ENCODE data around the gene ACOT8.
"Not testable (repeated sequence)": the region's sequence is repeated elsewhere in the genome, so short reads cannot be mapped to it uniquely, and the experiment has no call there.

Gene ACOT8

GRCh38 chr20:45850926-45851325 lies 6.3 kb downstream of the ACOT8 start:
- DNase-seq: no peak

GRCh38 chr20:45850238-45850637 lies 7.0 kb downstream of the ACOT8 start:
- no peak for DNase-seq

- DNase-seq: no peak
Measured at GRCh38 chr20:45848969-45849582, 8.1 kb downstream of the ACOT8 start.

GRCh38 chr20:45848421-45848820 lies 8.8 kb downstream of the ACOT8 start:
- no peak for DNase-seq

- no peak for DNase-seq
Measured at GRCh38 chr20:45845452-45845851, 11.7 kb downstream of the ACOT8 start.

GRCh38 chr20:45843506-45843905 lies 13.7 kb downstream of the ACOT8 start:
- no peak for DNase-seq

- DNase-seq: no peak
Measured at GRCh38 chr20:45842169-45842812, 14.9 kb downstream of the ACOT8 start.

- no peak for DNase-seq
Measured at GRCh38 chr20:45841407-45842129, 15.6 kb downstream of the ACOT8 start.

- no peak for DNase-seq
Measured at GRCh38 chr20:45840700-45841198, 16.4 kb downstream of the ACOT8 start.

GRCh38 chr20:45836841-45837240 lies 20.4 kb downstream of the ACOT8 start:
- no peak for DNase-seq

- no peak for DNase-seq
Measured at GRCh38 chr20:45835825-45836224, 21.4 kb downstream of the ACOT8 start.

- DNase-seq: no peak
Measured at GRCh38 chr20:45835329-45835765, 21.8 kb downstream of the ACOT8 start.

GRCh38 chr20:45834797-45835161 lies 22.4 kb downstream of the ACOT8 start:
- no peak for DNase-seq

- peak; percentile 39 for DNase-seq
Measured at GRCh38 chr20:45833883-45834796, 23.1 kb downstream of the ACOT8 start.

GRCh38 chr20:45833030-45833882 lies 23.9 kb downstream of the ACOT8 start, which contains the start of gene SNX21:
Gene SNX21 (plus strand): TSS chr20:45833799. CDS start chr20:45833920, 121 bp downstream.
- DNase-seq: peak; percentile 21

- no peak for DNase-seq
Measured at GRCh38 chr20:45832619-45833018, 24.6 kb downstream of the ACOT8 start.

- DNase-seq: not testable (repeated sequence)
Measured at GRCh38 chr20:45829673-45830106, 27.5 kb downstream of the ACOT8 start.

GRCh38 chr20:45828589-45828988 lies 28.6 kb downstream of the ACOT8 start:
- no peak for DNase-seq

GRCh38 chr20:45827712-45828111 lies 29.5 kb downstream of the ACOT8 start:
- DNase-seq: no peak

GRCh38 chr20:45827030-45827652 lies 30.1 kb downstream of the ACOT8 start, which contains the start of gene TNNC2:
Gene TNNC2 (minus strand): TSS chr20:45827312. CDS start chr20:45827248, 64 bp downstream.
- no peak for DNase-seq
